Peyer's patch (tissue), 4 donors: ENCODE results near the gene OR2Z1.

Experiments
- POLR2A ChIP-seq, 2 donors: fragments of 450-650 bp; IDR thresholded peaks; one replicate each; pipeline ENCODE4 v1.5.1; 2017; ENCODE audit warnings: antibody characterized with exemption in 2 of 2, mild to moderate bottlenecking in 2 of 2, moderate library complexity in 2 of 2
- TF ChIP-seq, protein P1 (sequence below), 6 experiments: fragments of 450-650 bp in 4 of 6; fragments of 200-600 bp in 2 of 6; sonication (generic) in 1 of 6; IDR thresholded peaks; one replicate each; pipeline ENCODE4 v1.5.1; 2017 to 2019; ENCODE audit warnings: antibody characterized with exemption in 6 of 6, mild to moderate bottlenecking in 3 of 6, moderate library complexity in 1 of 6

DNA sequence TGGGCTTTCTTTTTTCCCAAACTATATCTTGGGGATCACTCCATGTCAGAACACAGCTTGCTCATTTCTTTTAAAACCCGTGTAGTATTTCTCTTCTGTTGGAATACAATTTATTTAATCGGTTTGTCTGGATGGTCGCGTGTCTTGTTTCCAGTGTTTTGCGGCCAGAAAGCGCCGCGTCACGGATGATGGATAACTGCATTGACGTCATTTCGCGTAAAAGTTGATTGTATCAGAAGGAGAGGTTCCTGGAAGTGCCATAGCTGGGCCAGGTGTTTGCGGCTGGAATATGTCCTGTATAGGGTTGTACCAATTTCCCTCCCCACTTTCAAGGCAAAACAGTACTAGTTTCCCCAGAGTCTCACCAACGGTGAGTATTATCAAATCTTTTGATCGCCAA is 32.5 kb upstream of the OR2Z1 start:
- TF ChIP-seq, protein P1, sequence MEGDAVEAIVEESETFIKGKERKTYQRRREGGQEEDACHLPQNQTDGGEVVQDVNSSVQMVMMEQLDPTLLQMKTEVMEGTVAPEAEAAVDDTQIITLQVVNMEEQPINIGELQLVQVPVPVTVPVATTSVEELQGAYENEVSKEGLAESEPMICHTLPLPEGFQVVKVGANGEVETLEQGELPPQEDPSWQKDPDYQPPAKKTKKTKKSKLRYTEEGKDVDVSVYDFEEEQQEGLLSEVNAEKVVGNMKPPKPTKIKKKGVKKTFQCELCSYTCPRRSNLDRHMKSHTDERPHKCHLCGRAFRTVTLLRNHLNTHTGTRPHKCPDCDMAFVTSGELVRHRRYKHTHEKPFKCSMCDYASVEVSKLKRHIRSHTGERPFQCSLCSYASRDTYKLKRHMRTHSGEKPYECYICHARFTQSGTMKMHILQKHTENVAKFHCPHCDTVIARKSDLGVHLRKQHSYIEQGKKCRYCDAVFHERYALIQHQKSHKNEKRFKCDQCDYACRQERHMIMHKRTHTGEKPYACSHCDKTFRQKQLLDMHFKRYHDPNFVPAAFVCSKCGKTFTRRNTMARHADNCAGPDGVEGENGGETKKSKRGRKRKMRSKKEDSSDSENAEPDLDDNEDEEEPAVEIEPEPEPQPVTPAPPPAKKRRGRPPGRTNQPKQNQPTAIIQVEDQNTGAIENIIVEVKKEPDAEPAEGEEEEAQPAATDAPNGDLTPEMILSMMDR (IDR thresholded peaks at IDR 0.05) = no peak
- no peak for TF ChIP-seq POLR2A (IDR thresholded peaks at IDR 0.05)
